H1 (cell line): ENCODE results near the gene PFDN6. TPM values are rescaled to one million over a fixed set of nuclear protein-coding genes. Genes with fewer than 3 reads are reported as not detected.

Experiments used
- CTCF ChIA-PET: fragments of 300-600 bp; sonication (Branson Sonifier 250); formaldehyde crosslinking; loops from one replicate; lab custom pipeline; 2021; ENCODE audit not compliant: partially characterized antibody; lab: Charles Lee
- POLR2A ChIA-PET: fragments of 300-600 bp; sonication (Branson Sonifier 250); formaldehyde crosslinking; loops from one replicate; lab custom pipeline; 2021; ENCODE audit warnings: inconsistent platforms; ENCODE audit not compliant: partially characterized antibody; lab: Charles Lee
- DNase-seq, 2 experiments: peaks; one replicate each; pipeline versions ENCODE4 v3.0.0 to v3.0.0-alpha.2; 2010 to 2022; ENCODE audit warnings: low spot score in 2 of 2, low read depth in 1 of 2, mixed read lengths in 1 of 2
- FAIRE-seq: peaks from 2 replicates; lab custom pipeline; 2011; peaks lifted over from hg19 to GRCh38; lab: Jason Lieb, UNC
- H2AFZ ChIP-seq: 2 replicates; pipeline ENCODE4 v1.8.1; 2012; ENCODE audit warnings: low read length, inconsistent platforms
- H2AK5ac ChIP-seq: 2 replicates; pipeline ENCODE4 v1.6.1; 2013; ENCODE audit warnings: low read depth, low read length
- H2BK120ac ChIP-seq: replicated peaks from 2 replicates; pipeline ENCODE3; 2013; ENCODE audit warnings: low read depth, low read length, inconsistent platforms
- H2BK12ac ChIP-seq: 2 replicates; pipeline ENCODE4 v1.6.1; 2013; ENCODE audit warnings: low read depth, low read length
- H2BK15ac ChIP-seq: 2 replicates; pipeline ENCODE4 v1.6.1; 2013; ENCODE audit warnings: low read length
- H2BK20ac ChIP-seq: 2 replicates; pipeline ENCODE4 v1.6.1; 2013; ENCODE audit warnings: low read length
- H2BK5ac ChIP-seq: 2 replicates; pipeline ENCODE4 v1.6.1; 2013; ENCODE audit warnings: low read depth, low read length
- H3K14ac ChIP-seq: 2 replicates; pipeline ENCODE4 v1.6.1; 2013; ENCODE audit warnings: inconsistent platforms; ENCODE audit not compliant: insufficient read length
- H3K18ac ChIP-seq: 2 replicates; pipeline ENCODE4 v1.6.1; 2013; ENCODE audit warnings: low read length; ENCODE audit errors: extremely low read depth
- H3K23ac ChIP-seq: 2 replicates; pipeline ENCODE4 v1.6.1; 2013; ENCODE audit warnings: inconsistent platforms; ENCODE audit not compliant: insufficient read length
- H3K23me2 ChIP-seq: 2 replicates; pipeline ENCODE4 v1.6.1; 2013; ENCODE audit warnings: low read depth, low read length
- H3K27ac ChIP-seq: 2 replicates; pipeline ENCODE4 v1.6.1; 2011; ENCODE audit warnings: low read depth, low read length, inconsistent platforms
- H3K27me3 ChIP-seq, 4 experiments: replicated peaks in 1 of 4; 1 replicate in 1 of 4; 2 replicates in 3 of 4; pipeline versions ENCODE4 v1.6.1 to v1.8.1; 2011 to 2013; ENCODE audit warnings: low read length in 3 of 4, mild to moderate bottlenecking in 3 of 4, inconsistent platforms in 2 of 4, mixed read lengths in 2 of 4, moderate library complexity in 1 of 4; ENCODE audit not compliant: control insufficient read depth in 3 of 4, insufficient read depth in 3 of 4; ENCODE audit errors: extremely low read depth in 1 of 4
- H3K36me3 ChIP-seq, 4 experiments: 2 replicates each; pipeline versions ENCODE4 v1.6.1 to v1.8.1; 2011 to 2013; ENCODE audit warnings: mild to moderate bottlenecking in 4 of 4, low read length in 3 of 4, moderate library complexity in 2 of 4, control low read depth in 1 of 4, inconsistent platforms in 1 of 4; ENCODE audit not compliant: insufficient read depth in 4 of 4, control insufficient read depth in 2 of 4
- H3K4ac ChIP-seq: replicated peaks from 2 replicates; pipeline ENCODE3; 2013; ENCODE audit warnings: low read length, low read depth, mixed read lengths, inconsistent platforms; ENCODE audit not compliant: insufficient read length
- H3K4me1 ChIP-seq, 4 experiments: replicated peaks in 1 of 4; 1 replicate in 1 of 4; 2 replicates in 3 of 4; pipeline versions ENCODE4 v1.6.1 to v1.8.1; 2011 to 2013; ENCODE audit warnings: low read length in 3 of 4, inconsistent platforms in 2 of 4, mixed read lengths in 1 of 4; ENCODE audit not compliant: insufficient read depth in 4 of 4, control insufficient read depth in 3 of 4
- H3K4me2 ChIP-seq, 2 experiments: 2 replicates each; pipeline versions ENCODE4 v1.6.1 to v1.8.1; 2011 to 2013; ENCODE audit warnings: low read depth in 2 of 2, low read length in 2 of 2, control low read depth in 1 of 2, inconsistent platforms in 1 of 2, mild to moderate bottlenecking in 1 of 2; ENCODE audit not compliant: insufficient read depth in 1 of 2
- H3K4me3 ChIP-seq, 4 experiments: fragments of 200-600, 300-600 bp in 1 of 4; sonication (generic), shearing (Covaris generic), sonication (Bioruptor Twin) in 1 of 4; 2 replicates each; pipeline versions ENCODE4 v1.5.1 to v1.8.1; 2011 to 2016; ENCODE audit warnings: low read length in 4 of 4, low read depth in 3 of 4, control low read depth in 2 of 4, inconsistent platforms in 2 of 4, mild to moderate bottlenecking in 2 of 4, mixed read lengths in 1 of 4, moderate library complexity in 1 of 4; ENCODE audit not compliant: insufficient read depth in 2 of 4; ENCODE audit errors: extremely low read depth in 1 of 4
- H3K56ac ChIP-seq: replicated peaks from 2 replicates; pipeline ENCODE3; 2013; ENCODE audit warnings: low read depth, mild to moderate bottlenecking, mixed read lengths, low read length, inconsistent platforms; ENCODE audit not compliant: insufficient read length
- H3K79me1 ChIP-seq: 2 replicates; pipeline ENCODE4 v1.6.1; 2013; ENCODE audit warnings: low read depth, low read length, control low read depth
- H3K79me2 ChIP-seq, 2 experiments: 2 replicates each; pipeline versions ENCODE4 v1.6.1 to v1.8.1; 2012 to 2013; ENCODE audit warnings: low read length in 2 of 2, mild to moderate bottlenecking in 2 of 2, inconsistent platforms in 1 of 2; ENCODE audit not compliant: insufficient read depth in 2 of 2, control insufficient read depth in 1 of 2
- H3K9ac ChIP-seq, 4 experiments: replicated peaks in 1 of 4; 1 replicate in 1 of 4; 2 replicates in 3 of 4; pipeline versions ENCODE4 v1.6.1 to v1.8.1; 2011 to 2013; ENCODE audit warnings: low read depth in 3 of 4, low read length in 3 of 4, control low read depth in 2 of 4, mild to moderate bottlenecking in 2 of 4, moderate library complexity in 2 of 4, inconsistent platforms in 1 of 4; ENCODE audit errors: extremely low read depth in 1 of 4
- H3K9me3 ChIP-seq, 2 experiments: 2 replicates each; pipeline versions ENCODE4 v1.6.1 to v1.8.1; 2012 to 2013; ENCODE audit warnings: mild to moderate bottlenecking in 2 of 2, moderate library complexity in 2 of 2, control low read depth in 1 of 2, inconsistent platforms in 1 of 2, low read depth in 1 of 2, low read length in 1 of 2, mixed read lengths in 1 of 2; ENCODE audit not compliant: insufficient read depth in 2 of 2
- H4K20me1 ChIP-seq, 2 experiments: replicated peaks in 1 of 2; 2 replicates each; pipeline versions ENCODE3 to v1.8.1; 2011 to 2013; ENCODE audit warnings: inconsistent platforms in 2 of 2, low read length in 2 of 2, mild to moderate bottlenecking in 1 of 2; ENCODE audit not compliant: insufficient read depth in 2 of 2, control insufficient read depth in 1 of 2
- H4K5ac ChIP-seq: 2 replicates; pipeline ENCODE4 v1.6.1; 2013; ENCODE audit warnings: low read length, low read depth, mixed read lengths, inconsistent platforms; ENCODE audit not compliant: insufficient read length
- H4K8ac ChIP-seq: 2 replicates; pipeline ENCODE4 v1.8.0; 2013; ENCODE audit warnings: mild to moderate bottlenecking, moderate library complexity, low read length, inconsistent platforms; ENCODE audit not compliant: insufficient read depth; ENCODE audit errors: extremely low read depth
- H4K91ac ChIP-seq: replicated peaks from 2 replicates; pipeline ENCODE3; 2013; ENCODE audit warnings: low read length, mixed read lengths, inconsistent platforms; ENCODE audit not compliant: insufficient read length
- BACH1 ChIP-seq: IDR thresholded peaks from 2 replicates; pipeline ENCODE4 v1.6.1; 2012; ENCODE audit warnings: low read length, improper control_type of control experiment
- FOSL1 ChIP-seq: IDR thresholded peaks from 2 replicates; pipeline ENCODE4 v1.6.1; 2011; ENCODE audit warnings: mild to moderate bottlenecking, low read depth, low read length, moderate library complexity; ENCODE audit not compliant: insufficient read depth
- GABPA ChIP-seq: IDR thresholded peaks from 2 replicates; pipeline ENCODE4 v1.6.1; 2011; ENCODE audit warnings: mild to moderate bottlenecking, low read length, moderate library complexity, borderline replicate concordance; ENCODE audit not compliant: insufficient read depth
- KDM4A ChIP-seq: IDR thresholded peaks from one replicate; pipeline ENCODE4 v1.7.1; 2012; ENCODE audit warnings: low read depth, mild to moderate bottlenecking, moderate library complexity, low read length, inconsistent platforms; ENCODE audit not compliant: severe bottlenecking
- SP2 ChIP-seq: IDR thresholded peaks from 2 replicates; pipeline ENCODE4 v1.6.1; 2012; ENCODE audit warnings: mild to moderate bottlenecking, low read length, inconsistent platforms
- SUZ12 ChIP-seq: fragments of 200-600 bp; sonication (generic); IDR thresholded peaks from 2 replicates; pipeline ENCODE4 v1.6.1; 2012; ENCODE audit warnings: mild to moderate bottlenecking, inconsistent platforms, low read length, moderate library complexity, mixed read lengths
- TAF1 ChIP-seq: IDR thresholded peaks from 2 replicates; pipeline ENCODE4 v1.6.1; 2011; ENCODE audit warnings: mild to moderate bottlenecking, low read depth, low read length
- WGBS, 2 experiments: shearing (Covaris generic) in 1 of 2; methylation state at CpG; one replicate each; pipeline versions ENCODE4 v1.1.6 to v1.1.7; 2013 to 2015; ENCODE audit warnings: low lambda C conversion rate in 2 of 2, mixed read lengths in 2 of 2, inconsistent platforms in 1 of 2, low coverage in 1 of 2, missing lambda C conversion rate in 1 of 2; ENCODE audit not compliant: insufficient replicate concordance in 2 of 2, insufficient coverage in 1 of 2, insufficient read length in 1 of 2; ENCODE audit errors: extremely low coverage in 1 of 2, missing lambda C conversion rate in 1 of 2; 5-methylcytosine and 5-hydroxymethylcytosine counted together
- polyA plus RNA-seq, 7 experiments: library from polyadenylated mRNA; depleted of rRNA in 3 of 7; stranded (reverse) in 5 of 7; unstranded in 2 of 7; fragments of >200 nt in 5 of 7; fragments of 200-250 nt in 2 of 7; gene quantifications; 1 replicate in 5 of 7; 2 replicates in 1 of 7; 4 replicates in 1 of 7; pipeline versions ENCODE4 v1.2.1 to v1.2.3, GENCODE V29; 2011 to 2013; ENCODE audit warnings: missing spikeins in 2 of 7, mixed read lengths in 2 of 7
- total RNA-seq: library from RNA; stranded (reverse); fragmentation: NEBNext Ultra II Directional; extraction: Animal tissue kit (Norgen Biotek cat#: 25700); gene quantifications from 2 replicates; pipeline ENCODE4 v1.2.1, GENCODE V29; 2021

The PFDN6 gene
- total and polyA plus RNA-seq, 2 of the 8 experiments (the other 6 are each of a cell fraction or from before 2014, with no cell fraction given), result 32.0 to 95.7 TPM

DNA sequence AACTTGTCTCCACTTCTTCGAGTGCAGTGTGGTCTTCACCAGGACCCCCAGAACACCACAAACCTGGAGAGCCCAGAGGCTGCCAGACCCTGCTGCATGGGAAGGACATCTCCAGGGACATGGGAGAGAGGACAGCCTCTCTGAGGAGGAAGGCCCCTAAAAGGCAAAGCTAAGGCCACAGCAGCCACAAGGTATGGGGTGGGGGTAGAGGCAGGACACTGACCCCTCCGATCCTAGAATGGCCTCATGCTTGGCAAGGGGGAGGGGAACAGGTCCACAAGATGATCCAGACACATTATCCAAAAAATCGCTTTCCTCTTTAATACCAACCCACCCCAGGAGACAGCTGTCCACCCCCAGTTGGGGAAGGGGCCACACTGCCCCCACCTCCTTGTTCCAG, 10.6 kb upstream of the PFDN6 start:
- no peaks in the 10 kb centered on the region for H3K27me3 ChIP-seq
- peaks cover 14% of the 10 kb centered on the region for H3K23me2 ChIP-seq
- no peak overlapping the region for H3K14ac ChIP-seq
- peaks cover 12 to 38% (median 31%) of the 10 kb centered on the region in 4 experiments; a peak in 7 of 8 replicates for H3K36me3 ChIP-seq
- H2AK5ac ChIP-seq, result no peak overlapping the region
- no peak overlapping the region for H3K4me3 ChIP-seq
- no peak overlapping the region for H2BK5ac ChIP-seq
- H3K79me2 ChIP-seq, result peaks cover 9 to 16% of the 10 kb centered on the region in 2 experiments
- H4K20me1 ChIP-seq, result peaks cover 13 to 14% of the 10 kb centered on the region in 2 experiments
- no peak overlapping the region for H2BK20ac ChIP-seq
- no peak overlapping the region for H3K4ac ChIP-seq
- H4K5ac ChIP-seq, result no peak overlapping the region
- TF ChIP-seq SP2 (no peak), TAF1 (no peak), GABPA (no peak), SUZ12 (no peak), KDM4A (no peak), FOSL1 (no peak), BACH1 (no peak)
- H2BK12ac ChIP-seq, result no peak overlapping the region
- POLR2A ChIA-PET, result interaction anchor here (1.7 to 12.0 kb wide), 8 partner anchors 10 to 310 kb away, joined by 4 to 337 read pairs (median 12); partner anchors contain the start of genes BRD2, PFDN6, RGL2 and WDR46
- no peak overlapping the region for H4K91ac ChIP-seq
- H3K27ac ChIP-seq, result no peak overlapping the region
- H3K18ac ChIP-seq, result no peak overlapping the region
- H3K4me2 ChIP-seq, result no peak overlapping the region; a peak in 1 of 4 replicates
- H3K9me3 ChIP-seq, result no peaks in the 10 kb centered on the region
- H3K79me1 ChIP-seq, result 0 out of 2 replicates have a peak, but pooled peaks cover 4% of the 10 kb centered on the region
- no peak overlapping the region for H3K9ac ChIP-seq
- CTCF ChIA-PET, result interaction anchor here (0.9 to 8.0 kb wide), 10 partner anchors 8 to 169 kb away, joined by 3 to 81 read pairs (median 8); partner anchors contain the start of genes PFDN6, RGL2, RPS18 and TAPBP
- WGBS, 2 experiments, result 87% methylated on average over 3 of the region's 3 CpGs; no CpG with 5 or more reads in 1 of the 2 experiments
- no peak overlapping the region for H3K23ac ChIP-seq
- FAIRE-seq (no peak), DNase-seq (no peak)
- no peak overlapping the region for H4K8ac ChIP-seq
- no peak overlapping the region for H3K56ac ChIP-seq
- no peak overlapping the region for H2BK15ac ChIP-seq
- no peak overlapping the region for H2AFZ ChIP-seq
- H3K4me1 ChIP-seq, result peaks cover 3 to 28% (median 10%) of the 10 kb centered on the region in 4 experiments
- no peak overlapping the region for H2BK120ac ChIP-seq
